K562 (cell line): ENCODE measurements around the gene TIMP4. TPM values are rescaled to one million over a fixed set of nuclear protein-coding genes. Genes with fewer than 3 reads are reported as not detected.
A peak's percentile ranks its signal among the peaks of the same experiment; 100 is the strongest.

Experiments
- CEBPG ChIP-seq, 3 experiments: fragments of 200-800 bp in 1 of 3; sonication (Bioruptor generic) in 1 of 3; sonication (generic) in 1 of 3; formaldehyde crosslinking in 1 of 3; IDR thresholded peaks in 2 of 3; conservative IDR thresholded peaks in 1 of 3; 2 replicates each; pipeline versions ENCODE4 v1.6.1 to v1.8.0; 2016 to 2022; ENCODE audit warnings: missing compliant biosample characterization in 2 of 3, missing genetic modification characterization in 2 of 3, mild to moderate bottlenecking in 1 of 3, missing genetic modification reagents in 1 of 3
- CTCF ChIP-seq, 3 experiments: IDR thresholded peaks in 2 of 3; conservative IDR thresholded peaks in 1 of 3; 2 replicates each; pipeline ENCODE4 v1.5.1; 2011 to 2012; ENCODE audit warnings: low read length in 3 of 3, mild to moderate bottlenecking in 3 of 3, control low read depth in 2 of 3, improper control_type of control experiment in 1 of 3, inconsistent platforms in 1 of 3, low read depth in 1 of 3, mixed read lengths in 1 of 3, moderate library complexity in 1 of 3; ENCODE audit not compliant: insufficient read depth in 2 of 3
- ELF4 ChIP-seq: fragments of 450-650 bp; formaldehyde crosslinking; IDR thresholded peaks from 2 replicates; pipeline ENCODE4 v1.4.0; 2022; ENCODE audit warnings: missing genetic modification characterization
- ELK3 ChIP-seq: fragments of 450-650 bp; formaldehyde crosslinking; IDR thresholded peaks from 2 replicates; pipeline ENCODE4 v1.4.0; 2020; ENCODE audit warnings: mild to moderate bottlenecking
- HDAC8 ChIP-seq: fragments of 450-650 bp; IDR thresholded peaks from 2 replicates; pipeline ENCODE4 v1.6.1; 2016; ENCODE audit warnings: mild to moderate bottlenecking, missing genetic modification characterization, moderate library complexity, missing compliant biosample characterization
- HSF4 ChIP-seq: fragments of 250-450 bp; sonication (Bioruptor Pico); IDR thresholded peaks from 2 replicates; pipeline ENCODE4 v2.1.2; 2022; ENCODE audit warnings: mild to moderate bottlenecking, moderate library complexity, borderline replicate concordance
- KLF1 ChIP-seq: fragments of 450-650 bp; IDR thresholded peaks from 2 replicates; pipeline ENCODE4 v1.6.1; 2016; ENCODE audit warnings: missing genetic modification characterization, missing compliant biosample characterization
- LCOR ChIP-seq: sonication (generic); formaldehyde crosslinking; IDR thresholded peaks from 2 replicates; pipeline ENCODE4 v1.8.0; 2022; ENCODE audit warnings: mild to moderate bottlenecking, missing genetic modification reagents
- MAFG ChIP-seq: fragments of 450-650 bp; conservative IDR thresholded peaks from 2 replicates; pipeline ENCODE4 v1.6.1; 2016; ENCODE audit warnings: missing genetic modification characterization, missing compliant biosample characterization
- MAX ChIP-seq: sonication (generic); formaldehyde crosslinking; IDR thresholded peaks from 2 replicates; pipeline ENCODE4 v1.9.0; 2022; ENCODE audit warnings: mild to moderate bottlenecking, missing genetic modification reagents
- MCM5 ChIP-seq: fragments of 450-650 bp; IDR thresholded peaks from 2 replicates; pipeline ENCODE4 v1.6.1; 2016; ENCODE audit warnings: low read depth
- MNT ChIP-seq, 2 experiments: fragments of 450-650 bp; conservative IDR thresholded peaks; 2 replicates each; pipeline ENCODE4 v1.6.1; 2017; ENCODE audit warnings: mild to moderate bottlenecking in 2 of 2, moderate library complexity in 2 of 2
- NBN ChIP-seq: fragments of 450-650 bp; IDR thresholded peaks from 2 replicates; pipeline ENCODE4 v1.6.1; 2016; ENCODE audit warnings: low read depth, mild to moderate bottlenecking
- RBM15 ChIP-seq: fragments of 200-400 bp; formaldehyde crosslinking; IDR thresholded peaks from 2 replicates; pipeline ENCODE4 v1.6.1; 2018; ENCODE audit warnings: mild to moderate bottlenecking, low read length, moderate library complexity; ENCODE audit not compliant: insufficient read depth
- SAP30 ChIP-seq: fragments of 200-600 bp; sonication (generic); IDR thresholded peaks from 2 replicates; pipeline ENCODE4 v1.6.1; 2012; ENCODE audit warnings: borderline replicate concordance, low read depth, mild to moderate bottlenecking, moderate library complexity, low read length, control low read depth, inconsistent platforms; ENCODE audit not compliant: insufficient read depth, poor library complexity, severe bottlenecking
- SMAD1 ChIP-seq: fragments of 150-350 bp; IDR thresholded peaks from 2 replicates; pipeline ENCODE4 v1.6.1; 2014; ENCODE audit warnings: low read length, low read depth; ENCODE audit not compliant: partially characterized antibody
- SMC3 ChIP-seq: conservative IDR thresholded peaks from 2 replicates; pipeline ENCODE4 v1.6.1; 2011; ENCODE audit warnings: low read depth, low read length, improper control_type of control experiment; ENCODE audit not compliant: insufficient read depth
- SP1 ChIP-seq: sonication (generic); formaldehyde crosslinking; IDR thresholded peaks from 2 replicates; pipeline ENCODE4 v1.8.1; 2022; ENCODE audit warnings: mild to moderate bottlenecking, missing genetic modification reagents
- STAG1 ChIP-seq: sonication (generic); formaldehyde crosslinking; IDR thresholded peaks from 2 replicates; pipeline ENCODE4 v1.5.0; 2020; ENCODE audit warnings: missing genetic modification reagents, borderline replicate concordance
- YBX1 ChIP-seq: fragments of 450-650 bp; IDR thresholded peaks from 2 replicates; pipeline ENCODE4 v1.7.1; 2016; ENCODE audit warnings: mild to moderate bottlenecking
- ZNF184 ChIP-seq: sonication (generic); formaldehyde crosslinking; IDR thresholded peaks from 2 replicates; pipeline ENCODE4 v1.5.0; 2020; ENCODE audit warnings: missing genetic modification reagents
- ZNF217 ChIP-seq: sonication (generic); formaldehyde crosslinking; IDR thresholded peaks from 2 replicates; pipeline ENCODE4 v1.8.0; 2022; ENCODE audit warnings: mild to moderate bottlenecking, missing genetic modification reagents
- ZNF583 ChIP-seq: fragments of 250-450 bp; sonication (Bioruptor Pico); IDR thresholded peaks from 2 replicates; pipeline ENCODE4 v1.4.0; 2020
- ZNF778 ChIP-seq: fragments of 450-650 bp; formaldehyde crosslinking; IDR thresholded peaks from 2 replicates; pipeline ENCODE4 v1.4.0; 2020; ENCODE audit warnings: mild to moderate bottlenecking, moderate library complexity
- ZNF830 ChIP-seq: fragments of 250-450 bp; sonication (Bioruptor Pico); IDR thresholded peaks from 2 replicates; pipeline ENCODE4 v1.5.0; 2021; ENCODE audit warnings: mild to moderate bottlenecking
- polyA plus RNA-seq, 8 experiments: library from polyadenylated mRNA; depleted of rRNA in 4 of 8; stranded (reverse) in 5 of 8; unstranded in 3 of 8; fragments of >200 nt; fragmentation: Nextera tagmentation in 2 of 8; fragmentation: Illumina TruSeq in 1 of 8; extraction: Ambion mirVana in 2 of 8; extraction: Trizol in 1 of 8; gene quantifications; 2 replicates each; pipeline versions ENCODE4 v1.2.1 to v1.2.3, GENCODE V29; 2011 to 2014; ENCODE audit warnings: inconsistent platforms in 1 of 8, missing spikeins in 1 of 8
- total RNA-seq, 7 experiments: library from RNA; depleted of rRNA in 6 of 7; stranded (reverse); fragments of >200 nt in 6 of 7; fragmentation: Illumina TruSeq in 2 of 7; extraction: Trizol in 2 of 7; gene quantifications; 2 replicates each; pipeline versions ENCODE4 v1.2.1 to v1.2.3, GENCODE V29; 2011 to 2021; ENCODE audit warnings: low replicate concordance in 1 of 7

Gene TIMP4
- total and polyA plus RNA-seq, 9 of the 15 experiments (the other 6 are each of a cell fraction or from before 2014, with no cell fraction given) = 0.03 to 0.07 TPM; not detected in 7

- TF ChIP-seq MAX (CRISPR knock-in tag) = no peak
- TF ChIP-seq HSF4 = no peak
- peak; percentile 44; the same call in 1 of the 2 replicates for TF ChIP-seq SMC3
- TF ChIP-seq MNT (conservative IDR thresholded peaks at IDR 0.05) = no peak
- peak; percentile 73; the same call in 1 of the 2 replicates for TF ChIP-seq STAG1 (CRISPR knock-in tag)
- no peak for TF ChIP-seq SAP30
- TF ChIP-seq ZNF830 = no peak
- no peak for TF ChIP-seq SMAD1
- no peak for TF ChIP-seq SP1
- TF ChIP-seq KLF1 (tag) = no peak
- TF ChIP-seq ZNF778 (CRISPR knock-in tag) = no peak
- no peak for TF ChIP-seq ZNF217 (CRISPR knock-in tag)
- no peak for TF ChIP-seq CEBPG (CRISPR knock-in tag; IDR thresholded peaks at IDR 0.05)
- TF ChIP-seq CEBPG (tag; conservative IDR thresholded peaks at IDR 0.05 in 1 of 2, IDR thresholded peaks at IDR 0.05 in 1 of 2) = no peak
- no peak for TF ChIP-seq LCOR (CRISPR knock-in tag)
- TF ChIP-seq MCM5 = no peak
- peak; percentile 52; the same call in 1 of the 2 replicates for TF ChIP-seq ZNF583 (CRISPR knock-in tag)
- TF ChIP-seq ELK3 = no peak
- no peak for TF ChIP-seq HDAC8 (tag)
- TF ChIP-seq MAFG (tag) = no peak
- 0 out of 2 replicates have a peak, but pooled peaks have one; percentile 25 for TF ChIP-seq ELF4 (CRISPR knock-in tag)
- no peak for TF ChIP-seq RBM15
- no peak for TF ChIP-seq ZNF184 (CRISPR knock-in tag)
- TF ChIP-seq CTCF (IDR thresholded peaks at IDR 0.05 in 2 of 3, conservative IDR thresholded peaks at IDR 0.05 in 1 of 3; ENCODE audit: insufficient read depth in 2 of 3, low read depth in 1 of 3, low read length in 3 of 3) = peak; percentile 58 to 75 (median 61)
- no peak for TF ChIP-seq NBN
- no peak for TF ChIP-seq YBX1
Measured at GRCh38 chr3:12139111-12139511, 19.6 kb downstream of the TIMP4 start (continued).
